Muscle layer of colon (tissue), 2 donors: Measurements from ENCODE around the gene AGO3.

Source experiments
- H3K27ac ChIP-seq: one replicate; pipeline ENCODE4 v1.7.0; 2013; ENCODE audit warnings: low read depth, mild to moderate bottlenecking, low read length, moderate library complexity
- H3K27me3 ChIP-seq, 2 donors: one replicate each; pipeline ENCODE4 v1.7.0; 2013; ENCODE audit warnings: low read length in 2 of 2, mild to moderate bottlenecking in 2 of 2; ENCODE audit not compliant: insufficient read depth in 2 of 2, control insufficient read depth in 1 of 2
- H3K36me3 ChIP-seq: one replicate; pipeline ENCODE4 v1.7.0; 2013; ENCODE audit warnings: mild to moderate bottlenecking, low read length; ENCODE audit not compliant: insufficient read depth
- H3K4me1 ChIP-seq: one replicate; pipeline ENCODE4 v1.7.0; 2013; ENCODE audit warnings: mild to moderate bottlenecking, low read length; ENCODE audit not compliant: insufficient read depth
- H3K4me3 ChIP-seq, 2 donors: one replicate each; pipeline ENCODE4 v1.7.0; 2013; ENCODE audit warnings: low read length in 2 of 2, low read depth in 1 of 2, mild to moderate bottlenecking in 1 of 2, moderate library complexity in 1 of 2
- H3K9ac ChIP-seq: one replicate; pipeline ENCODE4 v1.7.0; 2013; ENCODE audit warnings: low read length
- H3K9me3 ChIP-seq: one replicate; pipeline ENCODE4 v1.7.0; 2013; ENCODE audit warnings: mild to moderate bottlenecking, low read length
- donor health status: abdominal sarcoma.
- donor health status: Adenocarcinoma of cecum.

The AGO3 gene

GRCh38 chr1:36062315-36062714 is 131.4 kb downstream of the AGO3 start:
- Histone ChIP-seq H3K4me3 (no peak overlapping the region), H3K27ac (no peak overlapping the region), H3K36me3 (no peaks in the 10 kb centered on the region), H3K27me3 (no peaks in the 10 kb centered on the region), H3K9ac (no peak overlapping the region), H3K4me1 (no peaks in the 10 kb centered on the region), H3K9me3 (no peaks in the 10 kb centered on the region)

DNA sequence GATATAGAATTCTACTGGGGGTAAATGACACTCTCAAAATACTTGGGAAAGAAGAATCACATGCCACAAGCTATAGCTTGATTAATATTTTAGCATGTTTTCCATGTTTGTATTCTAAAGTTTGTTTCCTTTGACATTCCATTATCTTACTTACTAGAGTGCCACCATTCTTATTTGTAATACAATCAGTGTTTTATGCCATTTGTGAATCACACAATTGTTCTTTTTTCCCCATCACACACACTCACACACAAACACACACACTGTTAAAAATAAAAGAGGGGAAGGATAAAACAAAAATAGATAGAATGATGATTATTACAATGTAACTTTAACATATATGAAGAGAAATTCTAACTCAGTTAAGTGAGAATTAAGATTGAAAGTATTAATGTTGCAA is 137.0 kb downstream of the AGO3 start:
- no peak overlapping the region for H3K4me3 ChIP-seq
- H3K4me1 ChIP-seq: no peaks in the 10 kb centered on the region
- H3K27me3 ChIP-seq: no peaks in the 10 kb centered on the region
- no peak overlapping the region for H3K9ac ChIP-seq
- no peak overlapping the region for H3K27ac ChIP-seq
- H3K9me3 ChIP-seq: no peaks in the 10 kb centered on the region
- H3K36me3 ChIP-seq: no peaks in the 10 kb centered on the region

GRCh38 chr1:36068866-36069265 is 138.0 kb downstream of the AGO3 start:
- no peaks in the 10 kb centered on the region for H3K27me3 ChIP-seq
- no peak overlapping the region for H3K4me3 ChIP-seq
- H3K9ac ChIP-seq: no peak overlapping the region
- H3K36me3 ChIP-seq: no peaks in the 10 kb centered on the region
- H3K27ac ChIP-seq: no peak overlapping the region
- H3K4me1 ChIP-seq: no peaks in the 10 kb centered on the region
- no peaks in the 10 kb centered on the region for H3K9me3 ChIP-seq

DNA sequence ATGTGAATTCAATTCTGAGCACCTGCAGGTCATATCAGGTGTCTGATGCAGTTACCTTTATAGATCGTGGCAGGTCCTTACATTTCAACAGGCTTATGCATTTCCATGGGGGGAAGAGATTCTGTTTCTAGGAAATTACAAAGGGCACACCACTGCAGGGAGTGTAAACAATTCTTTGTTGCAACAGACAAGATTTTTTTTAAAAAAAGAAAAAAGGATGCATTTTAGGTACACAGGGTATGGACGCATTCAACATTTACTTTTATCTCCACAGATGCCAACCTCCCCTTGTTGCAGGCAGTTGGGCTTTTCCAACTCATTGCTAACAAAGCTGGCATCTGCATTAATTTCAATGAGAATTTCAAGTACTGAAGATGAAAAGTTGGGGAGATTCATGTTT is 139.4 kb downstream of the AGO3 start:
- no peak overlapping the region for H3K4me3 ChIP-seq
- H3K27me3 ChIP-seq: no peaks in the 10 kb centered on the region
- no peak overlapping the region for H3K27ac ChIP-seq

DNA sequence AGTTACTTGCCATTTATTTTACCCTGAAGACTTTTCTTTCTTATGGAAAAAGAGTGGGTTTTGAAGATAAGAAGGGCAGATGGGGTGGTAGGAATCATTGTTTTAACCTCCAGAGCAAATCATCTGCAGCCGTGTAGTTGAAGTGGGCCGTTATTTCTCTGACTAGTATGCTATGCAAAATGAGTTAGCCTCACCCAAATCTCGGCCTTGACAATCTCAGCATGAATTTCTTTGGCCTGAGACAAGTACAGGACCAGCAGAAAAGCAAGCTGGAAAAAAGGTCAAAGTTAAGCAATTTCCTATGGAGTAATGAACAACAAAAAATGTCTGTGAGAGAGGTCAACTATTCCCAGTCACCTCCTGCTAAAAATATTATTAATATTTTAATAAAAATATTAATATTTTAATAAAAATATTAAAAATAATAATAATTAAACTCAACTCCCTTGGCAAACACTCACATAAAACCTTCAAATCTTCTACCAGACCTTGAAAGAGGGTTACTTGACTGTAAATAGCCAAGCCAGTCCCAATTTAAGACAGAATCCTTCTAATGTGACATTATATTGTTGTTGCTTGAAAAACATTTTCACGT is 146.2 kb downstream of the AGO3 start:
- H3K36me3 ChIP-seq: no peaks in the 10 kb centered on the region
- H3K4me1 ChIP-seq: no peaks in the 10 kb centered on the region
- no peak overlapping the region for H3K4me3 ChIP-seq
- H3K9ac ChIP-seq: no peak overlapping the region
- no peak overlapping the region for H3K27ac ChIP-seq
- H3K27me3 ChIP-seq: no peaks in the 10 kb centered on the region
- H3K9me3 ChIP-seq: no peaks in the 10 kb centered on the region

More for the DNA sequence above, 139.4 kb downstream of the AGO3 start:
- Histone ChIP-seq H3K36me3 (no peaks in the 10 kb centered on the region), H3K9me3 (no peaks in the 10 kb centered on the region), H3K4me1 (no peaks in the 10 kb centered on the region), H3K9ac (no peak overlapping the region)

GRCh38 chr1:36080236-36080635 is 149.3 kb downstream of the AGO3 start:
- no peaks in the 10 kb centered on the region for H3K36me3 ChIP-seq
- H3K9ac ChIP-seq: no peak overlapping the region
- H3K27ac ChIP-seq: no peak overlapping the region
- H3K9me3 ChIP-seq: no peaks in the 10 kb centered on the region
- no peak overlapping the region for H3K4me3 ChIP-seq
- peaks cover 5% of the 10 kb centered on the region for H3K4me1 ChIP-seq
- H3K27me3 ChIP-seq: peaks cover 0 to 9% of the 10 kb centered on the region in 2 donors

DNA sequence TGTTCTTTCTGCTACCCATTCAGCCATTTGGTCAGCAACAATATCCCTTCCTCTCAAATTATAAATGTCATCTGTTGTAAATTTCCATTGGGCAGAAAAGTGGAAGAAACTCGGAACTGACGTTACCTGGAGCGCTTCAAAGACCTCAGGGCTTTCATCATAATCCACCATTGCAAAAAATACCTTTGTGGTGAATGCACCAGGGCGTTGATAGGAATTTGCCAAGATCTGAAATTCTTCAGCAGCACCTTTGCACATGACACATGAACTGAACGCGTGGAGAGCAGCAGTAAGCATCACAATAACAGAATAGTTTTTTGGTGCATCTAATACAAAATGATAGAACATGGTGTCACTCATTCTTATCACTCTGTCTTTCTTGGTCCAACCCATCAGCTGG is 149.9 kb downstream of the AGO3 start:
- no peaks in the 10 kb centered on the region for H3K36me3 ChIP-seq
- H3K9me3 ChIP-seq: no peaks in the 10 kb centered on the region
- peaks cover 0 to 9% of the 10 kb centered on the region in 2 donors for H3K27me3 ChIP-seq
- H3K27ac ChIP-seq: no peak overlapping the region
- peaks cover 5% of the 10 kb centered on the region for H3K4me1 ChIP-seq
- H3K9ac ChIP-seq: no peak overlapping the region
- H3K4me3 ChIP-seq: no peak overlapping the region

GRCh38 chr1:36081926-36082485 is 151.1 kb downstream of the AGO3 start:
- no peaks in the 10 kb centered on the region for H3K36me3 ChIP-seq
- peaks cover 0 to 9% of the 10 kb centered on the region in 2 donors for H3K27me3 ChIP-seq
- no peak overlapping the region for H3K9ac ChIP-seq
- H3K9me3 ChIP-seq: no peaks in the 10 kb centered on the region
- H3K4me1 ChIP-seq: peaks cover 5% of the 10 kb centered on the region
- no peak overlapping the region for H3K27ac ChIP-seq
- H3K4me3 ChIP-seq: no peak overlapping the region

- Histone ChIP-seq H3K4me1 (peaks cover 6% of the 10 kb centered on the region), H3K27me3 (peaks cover 0 to 9% of the 10 kb centered on the region in 2 donors), H3K27ac (no peak overlapping the region), H3K36me3 (no peaks in the 10 kb centered on the region), H3K9ac (no peak overlapping the region), H3K4me3 (no peak overlapping the region), H3K9me3 (no peaks in the 10 kb centered on the region)
Measured at GRCh38 chr1:36083219-36083618, 152.3 kb downstream of the AGO3 start.

DNA sequence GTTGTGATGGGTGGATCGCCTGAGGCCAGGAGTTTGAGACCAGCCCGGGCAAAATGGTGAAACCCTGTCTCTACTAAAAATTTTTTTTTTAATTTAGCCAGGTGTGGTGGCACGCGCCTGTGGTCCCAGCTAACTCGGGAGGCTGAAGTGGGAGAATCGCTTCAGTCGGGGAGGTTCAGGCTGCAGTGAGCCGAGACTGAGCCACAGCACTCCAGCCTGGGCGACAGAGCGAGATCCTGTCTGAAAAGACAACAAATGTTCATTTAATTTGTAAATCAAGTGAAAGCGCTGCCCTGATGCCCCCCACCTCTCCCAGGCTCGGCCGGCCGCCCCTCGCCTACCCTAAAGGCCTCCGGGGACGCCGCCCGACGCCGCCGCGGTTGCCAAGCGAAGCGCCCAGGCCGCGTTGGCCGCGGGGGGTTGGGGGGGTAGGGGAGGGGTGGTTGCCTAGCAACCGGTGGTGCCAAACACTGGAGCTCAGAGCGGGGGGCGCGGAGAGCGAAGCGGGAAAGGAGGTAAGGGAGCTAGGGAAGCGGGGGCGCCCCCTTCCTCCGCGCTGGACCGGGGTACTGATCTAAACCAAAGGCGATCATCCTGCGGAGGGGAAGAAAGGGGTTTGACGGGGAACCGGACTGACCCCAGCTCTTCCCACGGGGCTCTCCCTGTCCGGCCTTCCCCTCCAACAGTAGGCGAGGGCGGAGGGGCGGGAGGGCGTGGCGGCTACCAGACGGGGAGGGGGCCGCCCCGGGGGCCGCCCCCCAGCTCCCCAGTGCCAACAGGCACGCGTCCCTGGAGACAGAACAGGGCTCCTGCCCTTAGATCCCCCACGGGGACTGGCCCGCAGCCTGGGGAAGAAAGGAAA is 153.0 kb downstream of the AGO3 start, which contains the start of gene TEKT2:
Gene TEKT2, plus strand, starts transcription at position 460 of the 862 bp plus-strand sequence. CDS start 828 bp downstream, outside the sequence.
- H3K27ac ChIP-seq: peak within 1 kb of the TSS; percentile 58
- H3K4me1 ChIP-seq: peaks cover 9% of the 10 kb centered on the region
- H3K27me3 ChIP-seq: peaks cover 0 to 9% of the 10 kb centered on the region in 2 donors

GRCh38 chr1:36084497-36085115 is 153.7 kb downstream of the AGO3 start:
- peak overlapping the region; percentile 33 for H3K9ac ChIP-seq
- peaks cover 12% of the 10 kb centered on the region for H3K4me1 ChIP-seq
- no peaks in the 10 kb centered on the region for H3K36me3 ChIP-seq
- no peaks in the 10 kb centered on the region for H3K9me3 ChIP-seq
- peak overlapping the region; percentile 61 to 64 for H3K4me3 ChIP-seq
- H3K27ac ChIP-seq: peak overlapping the region; percentile 58
- peaks cover 0 to 9% of the 10 kb centered on the region in 2 donors for H3K27me3 ChIP-seq

More for the DNA sequence above, 153.0 kb downstream of the AGO3 start, which contains the start of gene TEKT2:
- peak within 1 kb of the TSS; percentile 33 for H3K9ac ChIP-seq
- no peaks in the 10 kb centered on the region for H3K36me3 ChIP-seq
- peak within 1 kb of the TSS; percentile 61 to 64 for H3K4me3 ChIP-seq
- no peaks in the 10 kb centered on the region for H3K9me3 ChIP-seq
